Cerebellar cortex (tissue), 1 donor: Measurements from ENCODE around the gene TPM1.

ENCODE experiments used
- DNase-seq: peaks from one replicate; pipeline ENCODE4 v3.0.0-alpha.2; 2015; ENCODE audit warnings: low spot score

The TPM1 gene

GRCh38 chr15:63041402-63041973 is 1.1 kb upstream of the TPM1 start:
- no peak for DNase-seq

GRCh38 chr15:63042877-63043334 is 359 bp downstream of the TPM1 start:
- DNase-seq = no peak

- DNase-seq = no peak
Measured at GRCh38 chr15:63043335-63044076, 959 bp downstream of the TPM1 start.

- DNase-seq = no peak
Measured at GRCh38 chr15:63044077-63044644, 1.6 kb downstream of the TPM1 start.

- DNase-seq = no peak
Measured at GRCh38 chr15:63044645-63045464, 2.3 kb downstream of the TPM1 start.

- DNase-seq = no peak
Measured at GRCh38 chr15:63045465-63045840, 2.9 kb downstream of the TPM1 start.

- DNase-seq = no peak
Measured at GRCh38 chr15:63045879-63046278, 3.3 kb downstream of the TPM1 start.

GRCh38 chr15:63046917-63047760 is 4.6 kb downstream of the TPM1 start:
- DNase-seq = no peak

- no peak for DNase-seq
Measured at GRCh38 chr15:63047792-63048114, 5.2 kb downstream of the TPM1 start.

- DNase-seq = peak; percentile 84
Measured at GRCh38 chr15:63048115-63048775, 5.7 kb downstream of the TPM1 start.

GRCh38 chr15:63048776-63049665 is 6.5 kb downstream of the TPM1 start:
- DNase-seq = peak; percentile 78

GRCh38 chr15:63049783-63050371 is 7.3 kb downstream of the TPM1 start:
- no peak for DNase-seq

GRCh38 chr15:63050731-63051155 is 8.2 kb downstream of the TPM1 start:
- no peak for DNase-seq

GRCh38 chr15:63051156-63052066 is 8.9 kb downstream of the TPM1 start:
- DNase-seq = no peak

GRCh38 chr15:63052077-63052841 is 9.7 kb downstream of the TPM1 start:
- no peak for DNase-seq

GRCh38 chr15:63052961-63053698 is 10.6 kb downstream of the TPM1 start:
- DNase-seq = no peak

- no peak for DNase-seq
Measured at GRCh38 chr15:63054281-63054683, 11.7 kb downstream of the TPM1 start.
